ENCODE data around the gene SLC25A6. TPM values are rescaled to one million over a fixed set of nuclear protein-coding genes. Genes with fewer than 3 reads are reported as not detected.

Gene SLC25A6
- total and polyA plus RNA-seq, 2 donors from 2014 or later: 357 to 654 TPM

GRCh38 chrX:1389993-1390285, 2.0 kb downstream of the SLC25A6 start:
- peaks cover 7 to 57% (median 39%) of the 10 kb centered on the region in 3 donors for H3K36me3 ChIP-seq (ENCODE audit: control insufficient read depth in 2 of 3, insufficient read depth in 3 of 3, low read length in 3 of 3)
- intact Hi-C loops (cut with DNase I): loop anchor here (10.0 kb wide), 1 partner anchor 55 kb away; no protein-coding TSS in a partner anchor
- peaks cover 0 to 21% (median 8%) of the 10 kb centered on the region in 3 donors for H3K4me1 ChIP-seq (ENCODE audit: control insufficient read depth in 2 of 3, insufficient read depth in 2 of 3, low read depth in 1 of 3, low read length in 3 of 3)
- H3K4me3 ChIP-seq (ENCODE audit: low read length in 3 of 3): peak overlapping the region in 1 of 3 donors; percentile 100
- no peaks in the 10 kb centered on the region for H3K9me3 ChIP-seq (ENCODE audit: control insufficient read depth in 2 of 3, insufficient read depth in 1 of 3, low read length in 3 of 3)
- no peaks in the 10 kb centered on the region for H3K27me3 ChIP-seq (ENCODE audit: control insufficient read depth, insufficient read depth, low read length)
- TF ChIP-seq CTCF (IDR thresholded peaks at IDR 0.05; ENCODE audit: borderline replicate concordance, extremely low read depth, insufficient read depth): no peak
- FAIRE-seq (no peak), DNase-seq (no peak)
- H3K9ac ChIP-seq (ENCODE audit: low read length in 3 of 3): no peak overlapping the region
- no peak overlapping the region for H3K27ac ChIP-seq (ENCODE audit: low read depth in 2 of 2, low read length in 2 of 2)

GRCh38 chrX:1389181-1389992, 2.5 kb downstream of the SLC25A6 start:
- TF ChIP-seq CTCF (IDR thresholded peaks at IDR 0.05; ENCODE audit: borderline replicate concordance, extremely low read depth, insufficient read depth): no peak

GRCh38 chrX:1388651-1389050, 3.3 kb downstream of the SLC25A6 start:
- FAIRE-seq: no peak
- Histone ChIP-seq H3K4me3 (ENCODE audit: low read length in 3 of 3) (peak overlapping the region in 1 of 3 donors; percentile 26), H3K4me1 (ENCODE audit: control insufficient read depth in 2 of 3, insufficient read depth in 2 of 3, low read depth in 1 of 3, low read length in 3 of 3) (peaks cover 0 to 21% (median 8%) of the 10 kb centered on the region in 3 donors), H3K9ac (ENCODE audit: low read length in 3 of 3) (no peak overlapping the region), H3K27ac (ENCODE audit: low read depth in 2 of 2, low read length in 2 of 2) (no peak overlapping the region), H3K36me3 (ENCODE audit: control insufficient read depth in 2 of 3, insufficient read depth in 3 of 3, low read length in 3 of 3) (peaks cover 7 to 61% (median 39%) of the 10 kb centered on the region in 3 donors), H3K9me3 (ENCODE audit: control insufficient read depth in 2 of 3, insufficient read depth in 1 of 3, low read length in 3 of 3) (no peaks in the 10 kb centered on the region), H3K27me3 (ENCODE audit: control insufficient read depth, insufficient read depth, low read length) (no peaks in the 10 kb centered on the region)
- peak in 1 of 5 donors; percentile 54 for DNase-seq
- intact Hi-C loops (cut with DNase I): no loop called here
- TF ChIP-seq CTCF (IDR thresholded peaks at IDR 0.05; ENCODE audit: borderline replicate concordance, extremely low read depth, insufficient read depth): no peak

More at GRCh38 chrX:1389181-1389992, 2.5 kb downstream of the SLC25A6 start:
- FAIRE-seq (no peak), DNase-seq (peak in 2 of 5 donors; percentile 37 to 71)
- Histone ChIP-seq H3K27me3 (ENCODE audit: control insufficient read depth, insufficient read depth, low read length) (no peaks in the 10 kb centered on the region), H3K4me3 (ENCODE audit: low read length in 3 of 3) (no peak overlapping the region), H3K9ac (ENCODE audit: low read length in 3 of 3) (no peak overlapping the region), H3K27ac (ENCODE audit: low read depth in 2 of 2, low read length in 2 of 2) (no peak overlapping the region), H3K36me3 (ENCODE audit: control insufficient read depth in 2 of 3, insufficient read depth in 3 of 3, low read length in 3 of 3) (peaks cover 7 to 61% (median 39%) of the 10 kb centered on the region in 3 donors), H3K9me3 (ENCODE audit: control insufficient read depth in 2 of 3, insufficient read depth in 1 of 3, low read length in 3 of 3) (no peaks in the 10 kb centered on the region), H3K4me1 (ENCODE audit: control insufficient read depth in 2 of 3, insufficient read depth in 2 of 3, low read depth in 1 of 3, low read length in 3 of 3) (peaks cover 0 to 21% (median 8%) of the 10 kb centered on the region in 3 donors)
- intact Hi-C loops (cut with DNase I): no loop called here

Measured in kidney (tissue), 14 donors.